HG02571 (cell line): Measurements from ENCODE around the gene AGBL1.

ENCODE experiments used
- ATAC-seq: cut with Tn5 transposase; IDR thresholded peaks from one replicate; pipeline ENCODE4 v1.9.1; 2021; ENCODE audit warnings: mild to moderate bottlenecking, moderate library complexity; ENCODE audit not compliant: unreplicated experiment

Gene AGBL1

DNA sequence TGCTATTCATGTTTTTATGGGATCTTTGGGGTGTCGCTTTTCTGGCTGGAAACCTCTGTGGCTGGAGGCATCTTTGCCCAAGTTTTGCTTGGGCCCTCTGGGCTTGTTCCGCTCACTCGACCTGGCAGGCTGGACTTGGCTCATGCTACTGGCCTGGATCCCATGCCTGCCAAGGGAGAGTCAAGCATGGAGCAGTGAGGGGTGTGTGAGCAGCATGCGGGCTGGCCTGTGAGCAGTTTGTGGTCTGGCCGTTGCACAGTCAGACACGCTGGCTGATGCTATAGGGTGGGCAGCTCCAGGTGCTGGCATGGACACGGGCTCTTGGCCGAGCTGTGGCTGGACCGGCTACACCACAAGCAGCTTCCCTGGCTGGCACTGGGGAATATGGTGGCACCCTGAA is 491.1 kb downstream of the AGBL1 start:
- ATAC-seq: no peak

DNA sequence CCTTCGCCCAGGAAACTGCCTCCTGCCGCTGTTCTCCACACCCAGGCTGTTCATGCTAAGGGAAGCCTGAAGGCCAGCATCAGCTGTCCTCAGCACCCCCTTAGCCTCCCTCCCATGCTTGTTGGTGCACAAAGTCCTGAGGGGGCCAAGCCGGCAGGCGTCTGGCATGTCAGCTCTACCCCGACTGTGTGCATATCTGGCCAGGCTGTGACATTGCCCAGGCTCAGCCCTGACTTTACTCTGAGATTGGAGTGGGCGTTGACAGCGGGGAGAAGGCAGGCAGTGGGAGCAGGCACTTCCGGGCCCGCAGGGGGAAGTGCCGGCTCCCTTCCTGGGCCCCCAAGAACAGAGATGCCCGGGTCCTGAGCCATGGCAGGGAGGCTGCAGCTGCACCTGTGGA is 492.2 kb downstream of the AGBL1 start:
- no peak for ATAC-seq

DNA sequence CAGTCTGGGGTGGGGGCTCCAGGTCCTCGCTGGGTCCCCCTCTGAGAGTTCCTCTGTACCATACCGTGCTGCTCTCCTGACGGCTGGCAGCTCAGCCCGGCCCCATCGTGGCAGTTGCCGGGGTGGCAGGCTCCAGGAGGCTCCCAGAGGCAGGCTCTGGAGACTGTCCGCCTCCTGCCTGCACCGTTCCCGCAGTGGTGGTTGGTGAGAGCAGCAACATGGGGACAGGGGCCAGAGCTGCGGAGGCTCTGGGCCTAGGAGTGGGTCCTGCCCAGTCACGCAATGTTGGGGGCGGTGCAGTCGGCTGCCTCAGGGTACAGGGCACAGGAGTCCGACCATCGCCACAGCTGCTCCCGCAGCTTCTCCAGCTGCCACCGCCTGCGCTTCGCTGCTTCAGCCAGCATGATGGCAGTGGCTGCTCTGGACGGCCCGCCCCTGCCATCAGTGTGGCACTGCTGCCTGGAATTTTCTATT is 492.7 kb downstream of the AGBL1 start:
- ATAC-seq: no peak

DNA sequence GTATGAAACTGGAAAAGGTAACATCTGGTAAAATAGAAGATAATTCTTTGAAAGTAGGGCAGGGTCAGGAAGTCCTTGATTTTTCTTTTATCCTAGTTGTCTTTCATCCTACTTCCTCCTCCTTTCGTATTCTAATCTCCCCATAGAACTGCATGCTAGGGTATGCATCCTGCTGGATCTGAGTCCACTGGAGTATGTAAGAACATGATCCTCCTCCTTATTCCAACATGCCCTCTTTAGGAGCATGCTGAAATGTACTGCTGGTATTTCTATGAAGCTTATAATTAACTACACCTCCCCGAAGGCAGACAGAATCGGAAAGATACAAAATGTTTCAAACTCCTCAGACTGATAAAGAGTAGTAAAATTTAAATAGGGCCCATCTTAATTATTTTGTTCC is 493.8 kb downstream of the AGBL1 start:
- ATAC-seq: no peak

DNA sequence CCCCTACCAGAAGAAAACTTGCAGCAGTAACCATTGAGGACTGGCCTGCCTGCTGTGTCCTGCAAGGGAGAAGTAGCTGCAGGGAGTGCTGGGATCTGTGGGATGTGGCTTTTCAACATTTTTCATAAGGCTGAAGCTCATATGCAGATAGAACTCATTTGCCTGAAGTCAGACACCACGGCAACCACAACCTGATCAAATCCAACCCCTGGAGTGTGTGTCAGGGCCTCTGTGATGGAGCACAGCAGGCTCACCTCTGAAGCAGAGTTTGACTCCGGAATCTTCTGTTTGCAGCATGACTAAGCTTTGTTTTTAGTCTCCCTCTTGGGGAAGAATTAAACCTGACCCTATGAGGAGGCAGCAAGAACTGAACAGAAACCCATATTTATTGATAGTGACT is 508.7 kb downstream of the AGBL1 start:
- ATAC-seq: no peak

DNA sequence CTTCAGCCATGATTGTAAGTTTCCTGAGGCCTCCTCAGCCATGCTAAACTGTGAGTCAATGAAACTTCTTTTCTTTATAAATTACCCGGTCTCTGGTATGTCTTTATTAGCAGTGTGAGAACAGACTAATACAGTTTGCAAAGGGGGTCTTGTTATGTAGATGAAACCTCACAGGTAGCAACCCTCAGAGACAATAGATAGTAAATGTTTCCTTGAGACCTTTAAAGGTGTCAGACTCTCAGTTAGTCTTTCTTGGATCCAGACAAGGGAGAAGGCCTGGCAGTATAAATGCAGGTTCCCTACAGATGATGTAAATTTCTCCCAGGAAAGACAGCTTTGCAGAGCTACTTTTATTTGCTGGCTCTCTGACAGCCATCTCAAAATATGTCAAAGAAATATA is 510.8 kb downstream of the AGBL1 start:
- no peak for ATAC-seq

DNA sequence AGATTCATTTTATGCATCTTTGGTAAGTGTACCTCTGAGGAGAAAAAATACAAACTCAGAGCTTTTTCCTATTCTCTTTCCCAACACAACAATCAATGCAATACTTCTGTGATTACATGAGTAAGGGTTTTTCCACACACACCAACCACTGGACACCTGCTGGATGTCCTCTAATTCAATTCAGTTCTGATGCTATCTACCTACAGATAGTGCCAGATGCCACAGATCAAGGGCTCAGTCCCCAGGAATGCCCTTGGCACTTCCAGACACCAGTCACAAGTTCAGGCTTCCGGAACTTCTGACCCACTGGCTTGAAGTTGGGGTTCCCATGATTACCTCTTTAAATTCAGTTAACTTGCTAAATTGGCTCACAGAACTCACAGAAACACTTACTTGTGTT is 511.5 kb downstream of the AGBL1 start:
- no peak for ATAC-seq

DNA sequence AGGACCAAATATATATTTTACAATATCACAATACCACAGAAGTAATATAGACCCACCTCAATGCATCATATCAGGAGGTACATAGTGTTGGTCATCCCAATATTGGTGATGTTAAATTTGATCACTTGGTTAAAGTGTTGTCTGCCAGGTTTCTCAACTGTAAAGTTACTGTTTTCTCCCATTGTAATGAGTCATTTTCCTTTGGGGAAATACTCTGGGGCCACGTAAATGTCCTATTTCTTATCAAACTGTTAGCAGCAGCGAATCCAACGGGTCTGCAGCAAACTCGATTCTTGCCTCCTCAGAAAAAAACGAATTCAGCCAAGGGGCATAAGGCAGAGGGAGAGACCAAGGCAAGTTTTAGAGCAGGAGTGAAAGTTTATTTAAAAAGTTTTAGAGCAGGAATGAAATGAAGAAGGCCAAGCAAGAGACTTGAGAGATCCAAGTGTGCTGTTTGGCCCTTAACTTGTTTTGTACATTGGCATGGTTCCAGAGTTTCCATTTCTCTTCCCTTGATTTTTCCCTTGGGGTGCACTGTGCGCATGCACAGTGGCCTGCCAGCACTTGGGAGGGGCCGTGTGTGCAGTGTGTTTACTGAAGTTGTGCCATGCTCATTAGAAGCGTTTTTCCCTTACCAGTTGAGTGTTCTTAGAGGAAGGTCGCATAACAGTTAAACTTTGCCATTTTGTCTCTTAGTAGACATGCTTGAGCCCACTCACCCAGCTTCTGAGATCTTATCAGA is 512.5 kb downstream of the AGBL1 start:
- no peak for ATAC-seq

DNA sequence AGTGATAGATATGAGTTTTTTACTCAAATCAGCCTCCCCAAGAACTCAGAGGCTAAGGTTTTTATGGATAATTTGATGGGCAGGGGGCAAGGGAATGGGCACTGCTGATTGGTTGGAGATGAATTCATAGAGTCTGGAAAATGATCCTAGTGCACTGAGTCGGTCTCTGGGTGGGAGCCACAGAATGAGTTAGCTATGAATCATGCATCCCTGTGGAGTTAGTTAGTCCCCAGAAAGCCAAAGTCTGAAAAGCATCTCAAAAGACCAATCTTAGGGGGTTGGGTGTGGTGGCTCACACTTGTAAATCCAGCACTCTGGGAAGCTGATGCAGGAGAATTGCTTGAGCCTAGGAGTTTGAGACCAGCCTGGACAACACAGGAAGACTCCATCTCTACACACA is 516.1 kb downstream of the AGBL1 start:
- no peak for ATAC-seq

DNA sequence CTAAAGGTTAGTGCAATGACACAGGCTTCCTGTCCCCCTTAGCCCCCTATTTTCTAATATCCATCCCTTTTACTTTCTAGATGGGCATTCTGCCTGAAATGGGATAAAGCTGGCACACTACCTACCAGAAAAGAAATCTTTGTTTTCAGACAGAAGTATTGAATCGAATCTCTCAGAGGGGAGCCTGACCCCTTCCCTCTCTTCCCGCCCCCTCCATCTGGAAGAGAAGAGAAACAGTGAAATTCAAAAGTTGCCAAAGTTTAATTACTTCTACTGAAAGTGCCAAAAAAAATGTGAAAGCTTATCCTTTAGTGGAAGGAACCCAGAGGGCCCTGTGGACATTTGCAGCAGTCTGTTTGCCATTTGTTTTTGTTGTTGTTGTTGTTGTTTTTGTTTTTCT is 523.8 kb downstream of the AGBL1 start:
- ATAC-seq: no peak

DNA sequence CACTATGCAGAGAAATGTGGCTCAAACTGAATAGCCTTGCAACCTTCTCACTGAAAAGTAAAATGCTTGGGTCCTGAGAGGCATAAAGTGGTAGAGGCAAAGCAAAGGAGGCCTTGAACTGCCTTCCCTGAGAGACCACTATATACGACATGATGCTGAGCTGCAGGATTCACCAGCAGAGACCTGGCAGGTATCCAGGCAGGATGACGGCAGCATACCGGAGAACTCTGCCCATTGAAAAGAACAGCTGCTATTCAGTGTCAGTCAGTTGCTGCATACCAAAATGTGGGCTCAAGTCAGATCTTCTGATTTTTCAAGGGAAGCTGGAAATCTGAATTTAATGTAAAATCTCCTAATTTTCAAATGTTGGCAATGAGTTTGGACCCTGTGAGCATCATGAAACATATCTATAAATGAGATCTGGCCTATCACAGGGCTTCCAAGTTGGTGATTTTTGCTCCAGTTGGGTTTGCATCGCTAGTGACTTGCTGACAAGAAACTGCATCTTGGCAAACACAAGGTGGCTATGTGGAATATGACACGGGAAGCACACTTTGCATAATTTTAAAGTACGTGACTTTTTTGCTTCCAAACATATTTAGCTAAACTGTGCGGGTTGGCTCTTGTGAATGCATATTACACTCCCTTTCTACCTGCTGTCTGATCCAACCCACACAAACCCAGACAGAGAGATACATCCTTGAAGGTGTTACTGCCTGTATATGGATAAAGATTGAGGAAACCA is 529.0 kb downstream of the AGBL1 start:
- ATAC-seq: no peak

DNA sequence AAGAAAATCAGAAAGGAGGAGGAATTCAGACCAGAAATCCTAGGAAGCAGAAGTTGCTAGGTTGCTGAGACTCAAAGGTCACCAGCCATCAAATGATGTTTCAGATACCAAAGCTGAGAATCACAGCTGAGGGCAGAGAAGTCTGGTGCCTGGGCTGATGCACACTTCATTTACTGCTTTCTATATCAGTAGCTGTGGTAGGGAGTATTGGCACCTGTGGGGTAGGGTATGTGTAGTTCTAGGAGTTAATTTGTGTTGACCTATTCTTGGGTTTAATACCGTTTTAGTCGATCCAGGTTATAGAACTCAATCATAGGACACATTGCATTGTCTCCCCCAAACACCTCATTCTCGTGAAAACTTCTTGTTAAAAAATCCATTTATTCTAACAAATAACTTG is 529.6 kb downstream of the AGBL1 start:
- no peak for ATAC-seq

DNA sequence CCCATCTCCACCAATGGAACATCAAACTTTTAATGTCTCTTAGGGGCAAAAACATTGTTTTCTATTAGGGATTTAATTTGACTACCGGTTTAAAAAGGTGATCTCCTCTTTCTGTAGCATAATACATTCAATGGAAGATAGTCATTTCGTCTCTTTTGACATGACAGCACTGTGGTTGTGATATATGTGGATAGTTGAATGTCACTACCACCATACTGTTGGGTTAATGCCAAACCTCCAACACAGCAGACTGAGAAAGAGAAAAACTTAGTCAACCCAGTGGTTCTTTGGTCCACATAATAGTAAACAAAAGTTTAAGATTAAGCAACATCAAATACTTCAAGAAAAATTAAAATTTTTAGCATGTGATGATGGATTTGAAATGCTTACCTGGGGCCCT is 530.4 kb downstream of the AGBL1 start:
- ATAC-seq: no peak

DNA sequence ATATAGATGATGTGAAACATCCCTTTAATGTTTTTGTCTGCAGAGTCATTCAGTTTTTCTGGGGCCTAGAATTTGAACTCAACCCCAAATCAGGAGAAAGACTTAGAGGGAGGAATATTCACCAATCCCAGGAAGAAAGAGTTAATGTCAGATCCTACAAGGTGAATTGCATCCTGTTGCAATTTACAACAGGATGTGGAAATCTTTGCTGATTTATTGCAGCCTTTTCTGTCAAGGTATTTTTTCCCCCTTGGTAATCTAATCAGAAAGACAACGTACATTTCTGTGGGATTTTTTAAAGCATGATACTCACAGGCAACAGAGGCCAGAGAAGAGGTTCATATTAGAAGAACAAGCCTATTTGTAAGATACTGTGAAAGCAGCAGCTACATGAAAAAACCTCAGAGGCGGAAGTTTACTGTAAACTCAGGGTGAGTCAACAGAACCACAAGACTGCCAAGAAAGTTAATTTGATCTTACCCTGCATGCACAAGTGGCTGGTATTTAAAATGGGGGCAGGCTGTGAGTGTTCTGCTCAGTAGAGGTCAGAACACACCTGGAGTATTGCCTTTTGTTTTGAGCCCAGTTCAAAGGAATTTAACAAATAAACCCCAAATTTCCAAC is 531.9 kb downstream of the AGBL1 start:
- no peak for ATAC-seq

DNA sequence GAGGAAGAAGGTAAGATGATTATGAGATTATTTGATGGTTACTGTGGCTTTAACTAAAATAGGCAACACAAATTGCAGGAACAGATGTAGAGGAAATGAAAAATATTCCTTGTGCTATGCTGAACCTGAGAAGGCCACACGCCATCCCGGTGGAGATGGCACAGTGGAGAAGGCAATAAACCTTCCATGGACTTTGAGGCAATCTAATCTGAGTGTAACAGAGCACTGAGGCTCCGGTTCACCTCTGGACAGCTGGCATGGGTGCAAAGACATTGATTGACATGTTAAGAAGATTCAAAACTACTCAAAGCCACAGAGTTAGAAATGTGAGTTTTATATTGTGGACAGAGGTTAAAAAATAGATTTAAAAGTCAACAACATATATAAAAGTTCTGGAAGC is 535.7 kb downstream of the AGBL1 start:
- ATAC-seq: no peak

DNA sequence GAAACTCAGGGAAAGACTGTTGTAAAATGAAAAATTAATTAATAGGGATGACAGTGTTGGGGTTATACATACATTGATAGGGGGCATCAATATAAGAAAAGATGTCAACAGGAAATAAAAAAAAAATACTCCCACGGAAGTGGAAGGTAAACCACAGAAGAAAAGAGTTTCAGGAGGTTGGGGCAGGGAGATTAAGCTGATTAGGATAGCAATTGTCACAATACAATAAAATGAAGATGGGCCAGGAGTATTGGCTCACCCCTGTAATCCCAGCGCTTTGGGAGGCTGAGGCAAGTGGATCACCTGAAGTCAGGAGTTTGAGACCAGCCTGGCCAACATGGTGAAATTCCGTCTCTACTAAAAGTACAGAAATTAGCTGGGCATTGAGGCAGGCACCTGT is 536.1 kb downstream of the AGBL1 start:
- ATAC-seq: no peak

DNA sequence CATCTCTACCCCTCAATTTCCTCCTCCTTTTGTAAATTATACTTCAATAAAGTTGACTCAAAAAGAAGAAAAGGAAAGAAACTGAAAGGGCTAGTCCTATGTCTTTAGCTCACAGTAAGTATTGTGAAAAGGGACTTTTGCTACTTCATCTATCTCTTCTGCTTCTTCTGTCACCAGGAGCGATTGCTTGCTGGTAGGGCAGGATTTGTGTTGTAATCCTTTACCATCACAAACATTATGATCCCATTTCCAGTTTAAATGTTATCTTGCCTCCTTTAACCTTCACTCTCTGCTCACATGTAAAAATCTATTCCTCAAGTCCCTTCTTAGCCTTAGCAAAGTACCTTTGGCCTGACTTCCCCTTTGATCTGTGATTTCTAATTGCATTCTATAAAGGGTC is 537.1 kb downstream of the AGBL1 start:
- no peak for ATAC-seq

DNA sequence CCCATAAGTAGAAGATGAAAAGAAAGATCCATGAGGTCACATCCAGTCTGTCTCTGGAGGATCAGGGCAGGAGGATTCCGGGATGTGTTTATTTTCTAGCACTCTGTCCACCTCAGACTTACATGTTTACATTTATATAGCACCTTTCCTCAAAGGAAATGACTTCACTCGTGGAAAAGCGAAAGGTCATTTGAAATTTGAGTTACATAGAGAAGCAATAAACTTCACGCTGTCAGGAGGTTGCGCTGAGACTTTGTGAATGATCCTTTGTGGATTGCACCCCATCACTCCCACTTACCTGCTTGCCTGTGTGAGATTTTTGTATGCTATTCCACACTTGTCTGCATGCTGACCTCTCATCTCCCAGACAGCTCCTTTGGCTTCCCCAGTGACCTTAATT is 540.5 kb downstream of the AGBL1 start:
- ATAC-seq: no peak

DNA sequence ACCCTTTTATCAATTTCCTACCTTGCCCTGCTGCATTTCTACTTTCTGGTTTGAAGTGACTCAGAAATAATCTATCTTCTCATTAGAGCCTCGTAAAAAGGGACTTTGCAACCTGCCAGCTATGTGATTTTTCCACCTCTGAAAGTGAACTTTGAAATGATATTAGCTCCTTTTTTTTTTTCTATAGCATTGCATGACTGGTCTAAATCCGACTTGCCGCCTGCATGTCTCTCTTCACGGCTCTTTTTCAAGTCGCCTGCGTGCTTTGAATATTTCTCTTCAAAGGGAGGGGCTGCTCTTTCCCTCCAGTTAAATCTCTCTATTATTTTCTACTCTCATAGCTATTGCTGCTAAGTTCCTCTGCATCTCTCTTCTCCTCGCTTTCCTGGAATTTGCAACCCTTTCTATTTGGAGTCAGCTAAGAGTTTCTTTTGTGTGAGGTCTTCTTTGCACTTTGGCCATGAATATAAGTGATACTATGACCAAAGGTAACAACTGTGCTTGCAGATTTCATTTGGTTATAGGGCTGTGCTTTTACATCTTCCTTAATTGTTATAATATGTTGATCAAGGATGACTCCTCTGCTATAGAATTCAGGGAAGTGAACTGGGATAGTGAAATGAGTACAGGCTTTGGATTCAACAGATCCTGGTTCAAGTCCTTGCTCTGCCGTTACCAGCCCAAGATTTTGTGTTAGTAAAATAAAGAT is 541.1 kb downstream of the AGBL1 start:
- no peak for ATAC-seq

DNA sequence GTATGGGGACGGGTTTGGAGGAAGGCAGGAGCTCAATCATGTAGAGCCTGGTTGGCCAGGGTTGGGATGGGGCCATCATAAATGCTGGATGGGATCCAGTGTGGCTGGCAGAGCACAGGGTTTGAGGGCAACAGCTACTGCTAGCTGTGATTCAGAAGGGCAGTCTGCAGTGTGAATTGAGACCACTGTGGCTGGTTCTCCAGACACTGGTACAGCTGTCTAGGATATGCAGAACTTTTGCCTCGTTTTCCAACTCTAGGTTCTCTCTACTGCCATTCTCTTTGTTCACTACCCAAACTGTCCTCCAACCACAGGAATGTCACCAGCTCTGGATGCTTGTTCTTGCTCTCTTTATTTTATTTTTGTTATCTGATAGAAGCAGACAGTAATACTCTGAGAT is 543.6 kb downstream of the AGBL1 start:
- no peak for ATAC-seq

DNA sequence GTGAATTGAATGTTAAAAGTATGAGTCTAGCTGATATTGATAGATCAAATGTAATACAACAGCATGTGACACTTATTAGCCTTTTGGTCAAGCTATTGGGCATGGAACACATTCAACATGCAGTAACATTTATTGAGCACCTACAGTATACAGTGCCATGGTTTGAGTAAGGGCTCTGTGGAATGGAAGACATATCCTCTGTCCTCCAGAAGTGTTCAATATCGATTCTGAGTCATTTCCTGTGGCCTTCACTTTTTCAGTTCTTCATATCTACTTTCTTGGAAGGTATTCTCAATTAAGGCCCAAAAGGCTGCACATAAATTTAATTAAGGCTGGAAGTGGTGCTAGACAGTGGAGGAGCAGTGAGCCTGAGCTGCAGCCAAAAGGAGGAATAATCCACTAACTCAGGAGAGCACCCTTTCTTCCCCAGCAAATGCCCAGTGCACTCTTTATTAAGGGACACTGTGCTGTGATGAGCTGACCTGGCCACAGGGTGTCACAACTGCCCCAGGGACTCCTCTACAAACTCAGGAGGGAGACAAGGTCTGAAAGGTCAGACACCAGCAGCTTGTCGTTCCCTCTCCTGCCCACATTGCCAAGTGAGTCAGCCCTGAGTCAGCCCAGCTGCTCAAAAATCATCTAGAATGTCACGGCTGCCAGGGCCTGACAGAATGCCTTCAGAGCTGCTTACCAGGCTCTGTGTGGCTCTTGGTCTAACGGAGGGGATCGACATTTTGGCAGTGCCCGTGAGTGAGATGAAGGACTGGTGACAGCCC is 544.8 kb downstream of the AGBL1 start:
- ATAC-seq: no peak
